DMS 273 (cell line): ENCODE results near the gene DTX1.

Experiments
- DNase-seq: peaks from one replicate; lab custom pipeline; 2025; ENCODE audit not compliant: unreplicated experiment; lab: John Stamatoyannopoulos, UW

Gene DTX1

DNA sequence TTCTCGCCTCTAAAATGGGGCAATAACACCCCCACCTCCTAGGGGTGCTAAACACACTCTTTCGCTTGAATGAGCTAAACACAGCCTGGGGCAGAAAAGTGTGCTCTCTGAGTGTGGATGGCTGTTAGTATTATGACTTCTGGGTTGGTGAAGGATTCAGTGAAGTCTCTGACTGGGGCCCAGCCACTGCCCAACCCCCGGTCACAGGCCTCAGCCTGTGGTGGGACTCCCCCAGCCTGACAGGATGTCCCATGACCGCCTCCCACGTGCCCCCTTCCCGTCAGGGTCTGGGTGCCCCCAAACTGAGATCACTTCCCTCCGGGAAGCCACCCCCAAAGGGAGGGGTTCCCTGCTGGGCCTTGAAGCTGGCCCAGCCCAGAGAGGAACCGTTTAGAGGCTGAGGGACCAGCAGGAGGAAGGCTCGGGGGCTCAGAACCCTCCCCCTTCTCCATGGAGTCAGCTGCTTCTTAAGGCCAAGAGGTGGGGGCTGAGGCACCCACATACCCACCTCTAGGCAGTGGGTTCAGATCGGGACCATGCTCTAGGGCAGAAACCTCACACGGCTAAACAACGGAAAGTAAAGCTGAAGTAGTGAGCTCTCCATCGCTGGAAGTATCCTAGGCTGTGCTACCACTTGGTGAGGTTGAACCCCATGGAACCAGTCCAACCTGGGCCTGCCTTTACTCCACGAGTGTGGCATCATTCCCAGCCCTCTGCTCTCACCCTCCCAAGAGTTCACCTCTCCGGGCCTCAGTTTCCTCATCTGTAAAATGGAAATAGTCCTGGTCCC, 13.8 kb downstream of the DTX1 start:
- DNase-seq, result no peak

DNA sequence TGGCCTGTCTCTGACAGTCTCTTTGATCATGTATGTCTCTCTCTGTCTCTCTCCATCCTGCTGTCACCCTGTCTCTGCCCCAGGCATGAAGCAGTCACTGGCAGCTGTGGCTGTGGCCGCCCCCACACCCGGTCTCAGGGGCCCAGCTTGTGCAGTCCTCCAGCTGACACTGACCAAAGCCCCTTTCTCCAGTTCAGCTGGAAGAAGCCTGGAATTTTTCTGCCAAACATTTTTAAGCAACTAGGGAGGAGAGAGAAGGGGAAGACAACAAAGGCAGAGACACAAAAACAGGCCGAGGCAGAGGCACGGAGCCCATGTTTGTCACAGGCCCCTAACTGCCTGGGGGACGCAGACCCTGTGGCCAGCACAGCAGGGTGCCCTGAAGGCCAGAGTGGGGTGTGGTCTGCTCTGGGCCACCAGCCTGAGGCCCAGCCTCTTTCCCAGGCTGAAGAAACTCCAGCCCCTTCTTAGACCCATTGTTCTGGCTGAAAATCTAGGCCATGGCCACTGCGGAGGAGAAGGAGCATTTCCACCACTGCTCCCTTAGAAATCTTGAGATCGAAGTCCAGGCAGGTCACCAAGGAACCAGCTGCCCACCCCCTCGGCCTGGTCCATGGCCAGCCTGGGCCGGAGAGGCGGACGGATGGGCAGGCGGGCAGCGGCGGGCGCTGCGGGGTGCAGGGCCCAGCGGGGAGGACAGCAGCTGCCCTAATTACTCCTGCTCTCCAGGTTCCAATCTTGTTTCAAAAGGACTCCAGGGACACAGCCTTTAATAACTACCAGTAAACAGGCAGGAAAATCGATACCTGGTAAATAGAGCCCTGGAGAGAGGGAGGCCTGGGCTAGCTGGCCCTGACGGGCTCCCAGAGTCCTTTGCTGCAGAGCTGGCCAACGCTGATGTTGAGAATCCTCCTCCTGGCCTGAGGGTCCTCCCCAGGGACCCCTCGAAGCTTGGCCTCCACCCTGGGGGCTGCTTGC, 14.9 kb downstream of the DTX1 start:
- no peak for DNase-seq

DNA sequence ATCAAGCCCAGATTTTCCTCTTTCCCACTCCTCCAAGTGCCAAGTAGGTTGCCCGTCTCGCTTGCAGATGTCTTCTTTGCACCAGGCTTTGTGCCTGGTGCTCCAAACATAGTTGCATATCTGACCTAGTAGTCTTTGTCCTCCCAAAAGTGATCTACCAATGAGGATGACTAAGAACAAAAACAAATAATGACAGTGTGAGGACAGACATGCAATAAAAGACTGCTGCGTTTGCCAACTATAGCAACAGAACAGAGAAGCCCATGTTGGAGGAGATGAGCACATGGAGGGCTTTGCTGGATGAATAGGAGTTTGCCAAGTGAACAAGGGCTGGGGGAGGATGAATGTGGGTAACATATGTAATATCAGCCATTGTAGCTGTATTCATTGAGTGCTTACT, 15.6 kb downstream of the DTX1 start:
- DNase-seq, result no peak

DNA sequence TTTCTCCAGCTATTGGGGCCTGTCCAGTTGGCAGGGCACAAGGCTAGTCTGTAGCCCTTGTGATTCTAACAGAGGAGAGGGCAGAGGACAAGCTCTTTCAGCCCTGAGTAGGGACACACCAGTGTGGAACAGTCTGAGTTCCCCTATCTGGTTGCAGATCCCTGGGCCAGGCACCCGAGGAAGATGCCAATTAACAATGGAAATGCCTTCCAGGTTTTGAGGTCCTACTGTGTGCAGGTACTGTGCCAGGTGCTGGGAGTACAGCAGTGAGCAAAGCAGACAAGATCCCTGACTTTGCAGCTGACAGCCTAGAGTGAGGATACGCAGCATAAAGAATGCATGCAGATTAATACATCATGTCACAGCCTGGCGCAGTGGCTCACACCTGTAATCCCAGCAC, 17.1 kb downstream of the DTX1 start:
- no peak for DNase-seq

DNA sequence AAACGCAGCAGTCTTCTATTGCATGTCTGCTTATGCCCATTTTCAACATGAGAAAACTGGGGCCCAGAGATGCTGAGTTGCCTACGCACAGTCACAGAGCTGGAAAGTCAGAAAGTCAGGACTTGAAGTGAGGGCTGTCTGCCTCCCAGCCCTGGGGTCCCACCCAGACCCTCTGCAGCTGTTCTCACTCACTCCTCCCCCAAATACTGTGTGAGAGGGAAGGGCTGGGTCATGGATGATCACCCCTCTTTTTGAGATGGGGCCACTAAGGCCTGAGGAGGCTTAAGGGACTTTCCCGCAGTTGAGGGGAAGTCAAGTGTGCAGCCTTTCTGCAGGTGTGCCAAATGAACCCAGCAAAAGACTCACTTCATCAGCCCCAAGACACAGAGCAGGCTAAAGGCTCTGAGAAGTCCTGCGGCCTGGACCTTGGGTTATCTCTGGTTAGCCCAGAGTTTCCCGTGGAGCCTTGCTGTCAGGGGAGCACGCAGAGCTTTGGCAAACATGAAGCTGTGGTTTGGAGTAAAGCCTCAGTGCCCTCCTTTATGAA, 18.7 kb downstream of the DTX1 start:
- DNase-seq, result no peak

DNA sequence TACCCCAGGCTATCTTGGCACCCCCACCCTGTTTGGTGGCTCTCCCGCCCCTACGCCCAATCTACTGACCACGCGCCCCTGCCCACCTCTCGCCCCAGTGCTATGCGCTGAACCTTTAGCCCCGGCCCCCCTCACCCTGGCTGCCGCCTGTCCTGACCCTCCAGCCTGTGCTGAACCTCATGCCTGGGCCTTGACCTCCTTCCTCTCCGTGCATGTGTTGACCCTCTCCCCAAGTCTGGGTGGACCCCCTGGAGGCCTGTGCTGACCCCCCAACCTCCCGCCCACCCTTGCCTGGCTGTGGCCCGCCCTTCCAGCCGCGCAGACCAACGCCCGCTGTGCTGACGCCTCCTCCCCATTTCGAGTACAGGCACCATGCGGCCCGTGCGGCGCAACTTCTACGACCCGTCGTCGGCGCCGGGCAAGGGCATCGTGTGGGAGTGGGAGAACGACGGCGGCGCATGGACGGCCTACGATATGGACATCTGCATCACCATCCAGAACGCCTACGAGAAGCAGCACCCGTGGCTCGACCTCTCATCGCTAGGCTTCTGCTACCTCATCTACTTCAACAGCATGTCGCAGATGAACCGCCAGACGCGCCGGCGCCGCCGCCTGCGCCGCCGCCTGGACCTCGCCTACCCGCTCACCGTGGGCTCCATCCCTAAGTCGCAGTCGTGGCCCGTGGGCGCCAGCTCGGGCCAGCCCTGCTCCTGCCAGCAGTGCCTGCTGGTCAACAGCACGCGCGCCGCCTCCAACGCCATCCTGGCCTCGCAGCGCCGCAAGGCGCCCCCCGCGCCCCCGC, 20.7 kb downstream of the DTX1 start:
- DNase-seq, result no peak

DNA sequence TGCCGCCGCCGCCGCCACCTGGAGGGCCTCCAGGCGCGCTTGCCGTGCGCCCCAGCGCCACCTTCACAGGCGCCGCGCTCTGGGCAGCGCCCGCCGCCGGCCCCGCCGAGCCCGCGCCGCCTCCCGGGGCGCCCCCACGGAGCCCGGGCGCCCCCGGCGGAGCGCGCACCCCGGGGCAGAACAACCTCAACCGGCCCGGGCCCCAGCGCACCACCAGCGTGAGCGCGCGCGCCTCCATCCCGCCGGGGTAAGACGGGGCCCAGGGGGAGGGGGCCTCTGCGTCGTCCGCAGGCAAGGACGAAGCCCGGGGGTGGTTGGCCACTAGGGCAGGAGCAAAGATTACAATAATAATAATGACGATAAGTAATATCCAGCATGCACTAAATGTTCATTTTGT, 21.3 kb downstream of the DTX1 start:
- DNase-seq, result no peak

DNA sequence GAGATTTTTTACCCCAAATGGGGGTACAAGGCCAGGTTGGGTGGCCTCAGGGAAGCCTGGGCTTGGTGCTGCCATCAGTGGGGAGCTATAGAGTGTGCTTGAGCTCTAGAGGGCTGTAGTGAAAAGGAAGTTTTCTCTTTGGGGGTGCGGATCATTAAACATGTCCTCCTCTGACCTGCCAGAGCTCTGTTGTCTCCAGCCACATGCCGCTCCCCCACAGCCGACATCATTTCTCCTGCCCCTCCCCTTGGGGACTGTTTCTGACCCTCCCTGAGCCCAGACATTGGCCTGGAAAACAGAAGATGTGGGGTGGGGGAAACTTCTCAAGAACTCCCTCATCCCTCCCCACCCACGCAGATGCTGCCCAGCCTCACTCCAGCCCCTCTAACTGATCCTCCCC, 25.3 kb downstream of the DTX1 start:
- DNase-seq, result no peak

DNA sequence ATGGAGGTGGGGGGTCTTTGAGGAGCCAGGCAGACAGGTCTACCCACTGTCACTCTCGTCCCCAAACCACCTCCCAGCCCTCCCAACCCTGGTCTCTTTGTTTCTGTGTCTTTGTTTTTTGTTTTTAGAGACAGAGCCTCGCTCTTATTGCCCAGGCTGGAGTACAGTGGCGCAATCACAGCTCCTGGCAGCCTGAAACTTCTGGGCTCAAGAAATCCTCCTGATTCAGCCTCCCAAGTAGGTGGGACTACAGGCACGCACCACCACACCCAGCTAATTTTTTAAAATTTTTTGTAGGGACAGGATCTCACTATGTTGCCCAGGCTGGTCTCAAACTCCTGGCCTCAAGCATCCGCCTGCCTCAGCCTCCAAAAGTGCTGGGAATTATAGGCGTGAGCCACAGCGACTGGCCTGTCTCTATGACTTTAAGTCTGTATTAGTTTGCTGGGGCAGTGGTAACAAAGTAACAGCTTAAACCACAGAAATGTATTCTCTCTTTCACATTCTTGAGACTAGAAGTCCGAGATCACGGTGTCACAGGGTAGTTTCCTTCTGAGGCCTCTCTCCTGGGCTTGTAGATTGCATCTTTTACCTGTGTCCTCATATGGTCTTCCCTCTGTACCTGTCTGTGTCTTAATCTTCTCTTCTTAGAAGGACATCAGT, 26.1 kb downstream of the DTX1 start:
- no peak for DNase-seq

DNA sequence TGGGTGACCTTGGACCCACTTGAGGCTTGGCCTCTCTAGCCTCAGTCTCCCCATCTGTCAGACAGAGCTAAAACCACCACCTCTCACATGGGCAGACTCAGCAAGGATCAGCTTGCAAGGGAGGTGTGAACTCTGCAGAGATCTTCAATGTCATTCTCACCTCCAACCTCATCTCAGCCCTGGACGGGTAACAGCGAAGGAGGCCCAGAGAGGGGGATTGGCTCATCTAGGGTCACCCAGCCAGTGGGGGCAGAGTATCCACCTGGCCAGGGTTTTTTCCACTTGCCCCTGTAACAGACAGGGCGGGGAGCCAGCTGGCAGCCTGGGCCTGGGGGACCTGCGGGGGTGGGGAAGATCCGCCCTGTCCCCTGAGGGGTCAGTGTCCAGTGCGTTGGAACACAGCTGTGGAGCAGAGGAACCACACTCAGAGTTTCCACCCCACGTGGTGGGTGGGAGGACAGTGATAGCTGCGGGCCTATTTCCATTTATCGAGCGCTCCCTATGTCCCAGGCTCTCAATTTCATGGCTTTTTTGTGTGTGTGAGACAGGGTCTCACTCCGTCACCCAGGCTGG, 27.4 kb downstream of the DTX1 start:
- DNase-seq, result no peak

DNA sequence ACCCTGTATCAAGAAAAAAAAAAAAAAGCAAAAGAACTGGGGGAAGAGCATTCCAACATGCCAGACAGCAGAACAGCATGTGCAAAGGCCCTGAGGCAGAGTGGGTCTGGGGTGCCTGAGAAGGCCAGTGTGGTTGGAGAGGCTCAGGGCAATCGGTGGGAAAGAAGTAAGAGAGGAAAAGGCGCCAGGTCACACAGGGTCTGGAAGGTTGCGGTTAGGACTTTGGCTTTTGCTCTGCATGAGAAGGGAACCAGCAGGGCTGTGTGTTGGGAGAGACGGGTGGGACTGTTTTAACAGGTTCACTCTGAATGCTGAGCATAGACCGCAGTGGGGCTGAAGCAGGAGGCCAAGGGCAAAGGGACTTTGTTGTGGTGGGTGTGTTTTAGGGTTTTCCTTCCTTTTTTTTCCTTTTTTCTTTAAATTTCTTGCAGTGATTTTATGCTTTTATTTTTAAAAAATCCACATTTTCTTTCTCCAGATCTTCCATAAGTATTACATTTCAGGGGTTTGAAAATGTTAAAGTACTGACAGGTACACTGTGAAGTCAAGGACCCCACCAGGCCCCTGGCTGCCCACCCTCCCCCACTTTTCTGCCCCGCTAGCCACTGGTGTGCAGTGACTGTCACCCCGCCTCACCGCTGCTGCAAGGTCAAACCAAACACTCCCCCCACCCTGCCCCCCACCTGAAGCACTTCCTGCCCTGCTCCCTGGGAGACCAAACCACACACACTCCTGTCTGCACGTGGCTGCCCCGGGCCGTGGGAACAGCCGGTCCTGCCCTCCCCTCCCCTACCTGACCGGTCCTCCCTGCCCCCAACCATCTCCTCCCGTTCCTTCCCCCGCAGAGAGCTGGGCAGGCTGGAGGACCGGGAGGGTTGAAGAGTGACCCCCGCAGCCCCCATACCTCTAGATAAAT, 30.0 kb downstream of the DTX1 start:
- DNase-seq, result no peak

DNA sequence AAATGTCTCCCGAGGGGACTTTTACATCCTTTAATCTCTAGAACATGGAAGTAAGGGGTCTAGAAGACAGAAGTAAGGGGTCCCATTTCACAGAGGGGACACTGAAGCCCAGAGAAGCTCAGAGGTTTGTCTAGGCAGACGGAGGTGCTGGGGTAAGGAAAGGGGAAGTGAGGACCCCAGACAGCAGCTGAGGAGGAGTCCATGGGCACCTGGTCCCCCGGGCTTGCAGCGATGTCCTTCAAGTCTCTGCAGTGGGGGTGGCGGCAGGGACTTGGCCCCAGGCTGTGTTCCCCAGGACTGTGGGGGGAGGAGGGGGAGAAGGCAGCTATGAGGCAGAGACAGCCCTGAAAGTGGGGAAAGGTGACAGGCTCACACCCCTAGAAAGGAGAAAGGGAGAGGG, 30.7 kb downstream of the DTX1 start:
- no peak for DNase-seq

DNA sequence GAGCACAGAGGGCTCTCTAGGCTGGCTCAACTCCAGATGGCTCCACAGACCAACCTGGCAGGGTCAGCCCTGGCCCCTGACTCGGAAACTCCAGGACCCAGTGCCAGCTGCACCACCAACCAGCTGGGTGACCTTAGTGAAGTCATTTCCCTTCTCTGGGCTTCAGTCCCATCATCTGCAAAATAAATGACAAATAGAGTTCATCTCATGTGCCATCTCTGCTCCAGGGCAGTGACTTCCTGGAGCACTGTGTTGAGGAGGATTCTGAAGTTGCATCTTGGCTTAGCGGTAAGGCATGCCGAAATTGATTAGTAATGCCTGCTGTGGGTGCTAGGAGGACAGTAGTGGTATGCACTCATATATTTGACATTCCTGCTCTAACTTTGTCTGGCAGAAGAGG, 31.5 kb downstream of the DTX1 start:
- DNase-seq, result no peak

DNA sequence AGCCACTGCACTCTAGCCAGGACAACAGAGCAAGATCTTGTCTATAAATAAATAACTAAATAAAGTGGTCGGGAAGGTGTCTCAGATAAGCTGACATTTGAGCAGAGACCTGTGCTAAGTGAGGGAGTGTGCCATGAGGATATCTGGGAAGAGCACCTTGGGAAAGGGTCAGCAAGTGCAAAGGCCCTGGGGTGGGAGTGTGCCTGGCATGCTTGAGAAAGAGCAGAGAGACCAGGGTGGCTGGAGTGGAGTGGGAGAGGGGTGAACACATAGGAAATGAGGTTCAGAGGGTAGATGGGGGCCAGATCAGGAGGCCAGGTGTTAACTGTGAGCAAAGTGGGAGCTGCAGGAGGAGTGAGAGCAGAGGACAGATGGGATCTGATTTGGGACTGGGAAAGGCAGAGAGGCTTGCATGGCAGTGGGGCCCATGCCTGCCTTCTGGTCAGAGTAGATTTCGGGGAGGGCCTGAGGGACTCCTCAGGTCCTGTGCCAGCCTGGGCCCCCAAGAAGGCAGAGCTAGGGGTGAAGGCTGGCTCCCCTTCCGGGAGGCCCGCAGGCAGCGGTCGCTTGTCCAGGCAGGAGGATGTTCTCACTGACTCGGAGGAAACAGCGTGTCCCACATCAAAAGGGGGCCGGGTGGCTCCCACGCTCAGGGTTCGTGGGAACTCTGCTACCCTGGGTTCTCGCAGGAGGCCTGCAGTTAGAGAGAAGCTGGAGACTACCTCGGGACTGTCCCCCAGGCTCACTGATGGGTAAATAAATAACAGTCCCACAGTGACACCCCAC, 32.6 kb downstream of the DTX1 start:
- DNase-seq, result no peak

DNA sequence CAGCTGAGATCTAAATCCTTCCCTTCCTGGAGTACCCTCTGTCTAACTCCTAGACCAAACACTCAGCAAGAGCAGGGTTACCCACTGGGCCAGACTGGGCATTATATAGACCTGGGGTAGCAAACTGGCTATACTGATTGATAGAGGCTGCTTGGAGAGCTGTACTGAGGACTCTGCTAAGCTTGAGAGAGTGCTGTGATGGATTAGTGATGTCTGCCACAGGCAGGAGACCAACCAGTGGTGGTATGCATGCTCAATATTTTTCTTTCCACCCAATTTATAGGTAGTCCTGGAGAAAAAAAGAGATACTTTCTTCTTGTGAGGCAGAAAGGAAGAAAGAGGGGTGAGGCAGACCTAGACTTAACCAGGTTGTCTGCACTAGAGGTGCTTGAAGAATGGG, 33.3 kb downstream of the DTX1 start:
- no peak for DNase-seq

DNA sequence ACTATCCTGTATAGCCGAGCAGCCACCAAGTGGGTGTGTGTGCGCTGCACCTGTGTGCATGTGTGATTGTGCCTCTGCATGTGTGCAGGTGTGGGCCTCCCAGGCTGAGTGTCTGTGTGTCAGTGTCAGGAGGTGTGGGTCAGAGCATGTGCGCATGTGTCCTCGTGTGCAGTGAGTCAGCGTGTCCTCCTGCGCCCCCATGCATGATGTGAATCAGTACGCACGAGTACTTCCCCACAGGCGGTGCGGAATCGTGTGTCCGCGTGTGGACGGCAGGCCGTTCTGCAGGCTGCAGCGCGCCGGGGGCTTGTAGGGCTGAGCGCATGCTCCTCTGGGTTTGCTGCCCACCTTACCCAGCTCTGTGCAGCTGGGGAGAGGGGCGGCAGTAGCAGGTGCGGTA, 34.2 kb downstream of the DTX1 start:
- DNase-seq, result no peak

DNA sequence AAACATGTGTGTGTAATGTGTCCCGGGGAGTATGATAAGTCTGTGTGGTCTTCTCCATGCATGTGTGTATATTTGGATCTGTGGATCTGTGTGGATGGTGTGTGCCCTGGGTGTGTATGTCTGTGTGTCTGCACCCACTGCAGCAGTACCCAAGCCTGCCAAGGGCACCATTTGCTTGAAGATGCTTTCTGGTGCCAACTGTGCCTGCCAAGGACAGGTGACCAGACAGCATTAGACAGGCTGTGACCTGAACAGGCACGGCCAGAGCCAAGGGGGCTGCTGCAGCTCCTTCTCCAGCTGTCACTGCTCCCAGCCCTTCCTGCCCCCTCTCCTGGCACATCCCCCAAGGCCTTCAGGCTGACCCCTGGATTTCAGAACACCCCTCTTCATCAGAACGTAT, 35.0 kb downstream of the DTX1 start:
- DNase-seq, result no peak

DNA sequence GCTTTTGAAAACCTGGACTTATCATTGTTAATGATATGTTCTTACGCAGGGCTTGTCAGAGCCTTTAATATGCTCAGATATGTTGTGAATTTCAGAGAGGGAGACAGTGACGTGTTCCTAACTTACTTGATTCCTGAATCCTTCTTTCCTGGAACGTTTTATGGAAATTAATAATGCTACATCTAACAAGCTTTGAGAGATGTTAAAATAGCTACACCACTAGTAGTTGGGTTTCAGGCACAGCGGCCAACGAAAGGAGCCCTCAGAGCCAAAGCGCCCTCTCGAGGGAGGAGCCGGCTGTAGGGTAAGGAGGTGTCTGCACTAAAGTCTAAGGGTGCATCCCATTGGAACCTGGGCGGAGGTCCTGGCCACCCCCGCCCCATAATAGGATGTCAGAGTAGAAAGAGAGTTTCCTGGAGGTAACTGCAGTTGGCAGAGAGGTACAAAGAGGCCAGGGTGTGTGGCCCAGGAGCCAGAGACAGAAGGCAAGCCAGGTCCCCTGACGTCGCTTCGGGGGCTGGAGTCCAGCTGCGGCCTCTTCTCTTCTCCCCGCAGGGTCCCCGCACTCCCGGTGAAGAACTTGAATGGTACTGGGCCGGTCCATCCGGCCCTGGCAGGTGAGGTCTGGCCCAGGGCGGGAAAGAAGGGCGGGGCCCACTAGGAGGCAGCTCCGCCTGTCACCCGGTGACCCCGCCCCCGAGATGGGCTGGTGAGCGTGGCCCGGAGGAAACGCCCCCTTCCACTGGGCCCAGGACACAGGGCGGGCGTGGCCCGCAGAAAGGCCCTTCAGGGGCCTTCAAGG, 36.3 kb downstream of the DTX1 start:
- DNase-seq, result no peak
